ENCODE results near the gene CLDN7.

DNA sequence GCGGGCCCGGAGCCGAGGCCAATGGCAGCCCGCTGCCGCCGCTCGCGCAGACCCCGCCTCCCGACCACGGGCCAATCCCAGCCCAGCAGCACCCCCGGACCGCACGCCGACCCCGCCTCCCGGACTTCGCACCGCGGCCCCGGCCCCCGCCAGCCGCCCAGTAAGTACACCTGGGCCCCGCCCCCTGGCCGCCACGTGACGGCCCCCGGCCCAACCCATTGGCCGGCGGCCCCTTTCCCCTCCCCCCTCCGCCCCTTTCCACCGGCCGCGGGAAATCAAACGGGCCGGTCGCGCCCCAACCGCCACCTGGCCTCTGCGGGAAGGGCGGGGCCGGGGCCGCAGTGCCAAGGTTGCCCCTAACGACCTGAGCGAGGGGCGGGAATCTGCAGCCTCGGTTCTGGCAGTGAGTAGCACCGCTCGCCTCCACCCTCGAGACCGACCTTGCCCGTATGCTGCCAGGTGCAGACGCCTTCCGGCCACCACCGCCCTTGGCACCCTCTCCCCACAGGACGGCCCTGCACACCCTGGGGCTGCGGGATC lies 32.4 kb upstream of the CLDN7 start, which contains the start of gene YBX2:
- TF ChIP-seq POLR2A (IDR thresholded peaks at IDR 0.05; ENCODE audit: low read length), result no peak
- TF ChIP-seq GATA1 (IDR thresholded peaks at IDR 0.05; ENCODE audit: low read depth, low read length), result no peak

Measured in erythroblast (primary cell).